ENCODE results near the gene KRTAP3-3.
A peak's percentile ranks its signal among the peaks of the same experiment; 100 is the strongest.

KRTAP3-3 gene

GRCh38 chr17:40974366-40974765, 19.6 kb downstream of the KRTAP3-3 start:
- Histone ChIP-seq H3K4me3 (ENCODE audit: low read depth, low read length) (no peak overlapping the region), H3K4me1 (no peaks in the 10 kb centered on the region), H3K27me3 (peaks cover 26% of the 10 kb centered on the region), H3K36me3 (no peaks in the 10 kb centered on the region), H3K9me3 (no peaks in the 10 kb centered on the region)
- DNase-seq = no peak
- no peak for TF ChIP-seq CTCF (IDR thresholded peaks at IDR 0.05; ENCODE audit: low read depth, low read length)

GRCh38 chr17:40967582-40967981, 26.4 kb downstream of the KRTAP3-3 start:
- no peak for DNase-seq

GRCh38 chr17:40966848-40967247, 27.1 kb downstream of the KRTAP3-3 start, which contains the start of gene KRT39:
Gene KRT39, minus strand, starts transcription at chr17:40966948. Its CDS starts 92 bp downstream, at chr17:40966856.
- Histone ChIP-seq H3K9me3 (no peaks in the 10 kb centered on the region; the same call in 1 of the 2 replicates), H3K36me3 (no peaks in the 10 kb centered on the region), H3K4me1 (no peaks in the 10 kb centered on the region), H3K4me3 (ENCODE audit: low read depth, low read length) (no peak within 1 kb of the TSS), H3K27me3 (peaks cover 15% of the 10 kb centered on the region)
- TF ChIP-seq CTCF (IDR thresholded peaks at IDR 0.05; ENCODE audit: low read depth, low read length) = no peak
- DNase-seq = no peak

More at GRCh38 chr17:40967582-40967981, 26.4 kb downstream of the KRTAP3-3 start:
- no peaks in the 10 kb centered on the region for H3K4me1 ChIP-seq
- H3K9me3 ChIP-seq = no peaks in the 10 kb centered on the region; the same call in 1 of the 2 replicates
- no peaks in the 10 kb centered on the region for H3K36me3 ChIP-seq
- TF ChIP-seq CTCF (IDR thresholded peaks at IDR 0.05; ENCODE audit: low read depth, low read length) = no peak
- peaks cover 17% of the 10 kb centered on the region for H3K27me3 ChIP-seq
- H3K4me3 ChIP-seq (ENCODE audit: low read depth, low read length) = no peak overlapping the region

GRCh38 chr17:40963838-40964237, 30.1 kb downstream of the KRTAP3-3 start:
- TF ChIP-seq CTCF (IDR thresholded peaks at IDR 0.05; ENCODE audit: low read depth, low read length) = peak; percentile 80
- no peaks in the 10 kb centered on the region for H3K36me3 ChIP-seq
- peaks cover 28% of the 10 kb centered on the region for H3K27me3 ChIP-seq
- H3K4me1 ChIP-seq = no peaks in the 10 kb centered on the region
- H3K9me3 ChIP-seq = no peaks in the 10 kb centered on the region; the same call in 1 of the 2 replicates
- H3K4me3 ChIP-seq (ENCODE audit: low read depth, low read length) = no peak overlapping the region
- no peak for DNase-seq

GRCh38 chr17:40962059-40962561, 31.9 kb downstream of the KRTAP3-3 start:
- TF ChIP-seq CTCF (IDR thresholded peaks at IDR 0.05; ENCODE audit: low read depth, low read length) = no peak
- no peaks in the 10 kb centered on the region for H3K36me3 ChIP-seq
- H3K4me3 ChIP-seq (ENCODE audit: low read depth, low read length) = no peak overlapping the region
- no peak for DNase-seq
- peaks cover 36% of the 10 kb centered on the region for H3K27me3 ChIP-seq
- H3K9me3 ChIP-seq = no peaks in the 10 kb centered on the region; the same call in 1 of the 2 replicates
- H3K4me1 ChIP-seq = no peaks in the 10 kb centered on the region

- Histone ChIP-seq H3K4me3 (ENCODE audit: low read depth, low read length) (no peak overlapping the region), H3K27me3 (peaks cover 39% of the 10 kb centered on the region), H3K9me3 (no peaks in the 10 kb centered on the region; the same call in 1 of the 2 replicates), H3K4me1 (no peaks in the 10 kb centered on the region), H3K36me3 (no peaks in the 10 kb centered on the region)
- DNase-seq = no peak
- no peak for TF ChIP-seq CTCF (IDR thresholded peaks at IDR 0.05; ENCODE audit: low read depth, low read length)
These were observed 32.4 kb downstream of the KRTAP3-3 start for GRCh38 chr17:40961591-40961990.
